CD14-positive monocyte (primary cell): ENCODE measurements around the gene SRRM5. TPM values are rescaled to one million over a fixed set of nuclear protein-coding genes. Genes with fewer than 3 reads are reported as not detected.

ENCODE experiments used
- DNase-seq, 3 donors: peaks; one replicate each; pipeline ENCODE4 v3.0.0-alpha.2; 2011 to 2022
- H2AFZ ChIP-seq: 2 replicates; pipeline ENCODE4 v1.6.0; 2012; ENCODE audit warnings: mild to moderate bottlenecking, low read depth, low read length, inconsistent platforms; ENCODE audit not compliant: insufficient read depth, poor library complexity, severe bottlenecking
- H3K27ac ChIP-seq, 2 donors: 1 replicate in 1 of 2; 2 replicates in 1 of 2; pipeline ENCODE4 v1.5.1; 2012 to 2013; ENCODE audit warnings: low read length in 2 of 2, control low read depth in 1 of 2, inconsistent platforms in 1 of 2, low read depth in 1 of 2, mild to moderate bottlenecking in 1 of 2
- H3K27me3 ChIP-seq, 2 donors: one replicate each; pipeline versions ENCODE4 v1.6.0 to v1.6.1; 2011 to 2013; ENCODE audit warnings: low read length in 2 of 2; ENCODE audit not compliant: control insufficient read depth in 2 of 2, insufficient read depth in 2 of 2
- H3K36me3 ChIP-seq, 2 donors: replicated peaks in 1 of 2; 1 replicate in 1 of 2; 2 replicates in 1 of 2; pipeline versions ENCODE4 v1.5.1 to v1.6.1; 2012 to 2013; ENCODE audit warnings: low read length in 2 of 2, control low read depth in 1 of 2, inconsistent platforms in 1 of 2, mild to moderate bottlenecking in 1 of 2; ENCODE audit not compliant: insufficient read depth in 2 of 2, control insufficient read depth in 1 of 2
- H3K4me1 ChIP-seq, 2 donors: 1 replicate in 1 of 2; 2 replicates in 1 of 2; pipeline versions ENCODE4 v1.5.1 to v1.6.1; 2012 to 2013; ENCODE audit warnings: low read length in 2 of 2, control low read depth in 1 of 2, inconsistent platforms in 1 of 2, mild to moderate bottlenecking in 1 of 2, moderate library complexity in 1 of 2; ENCODE audit not compliant: insufficient read depth in 2 of 2, control insufficient read depth in 1 of 2
- H3K4me2 ChIP-seq: replicated peaks from 2 replicates; pipeline ENCODE3; 2012; ENCODE audit warnings: low read length, moderate library complexity, mild to moderate bottlenecking; ENCODE audit not compliant: poor library complexity, severe bottlenecking; ENCODE audit errors: extremely low read depth
- H3K4me3 ChIP-seq, 3 experiments: fragments of 200-600 bp in 1 of 3; sonication (generic) in 1 of 3; replicated peaks in 1 of 3; 1 replicate in 2 of 3; 2 replicates in 1 of 3; pipeline ENCODE4 v1.5.1; 2011 to 2013; ENCODE audit warnings: low read length in 3 of 3, mild to moderate bottlenecking in 3 of 3, control low read depth in 2 of 3, low read depth in 2 of 3, inconsistent platforms in 1 of 3, moderate library complexity in 1 of 3
- H3K79me2 ChIP-seq: 2 replicates; pipeline ENCODE4 v1.6.0; 2012; ENCODE audit warnings: mild to moderate bottlenecking, control low read depth, inconsistent platforms, low read length, moderate library complexity; ENCODE audit not compliant: insufficient read depth
- H3K9ac ChIP-seq: 2 replicates; pipeline ENCODE4 v1.6.0; 2017; ENCODE audit warnings: low read length, mild to moderate bottlenecking; ENCODE audit not compliant: insufficient read depth, poor library complexity, severe bottlenecking
- H3K9me3 ChIP-seq, 2 donors: replicated peaks in 1 of 2; 1 replicate in 1 of 2; 2 replicates in 1 of 2; pipeline versions ENCODE4 v1.5.1 to v1.6.1; 2012 to 2013; ENCODE audit warnings: low read length in 2 of 2, control low read depth in 1 of 2; ENCODE audit not compliant: control insufficient read depth in 1 of 2, insufficient read depth in 1 of 2
- H4K20me1 ChIP-seq: 2 replicates; pipeline ENCODE4 v1.6.0; 2012; ENCODE audit warnings: mild to moderate bottlenecking, low read length, control low read depth, moderate library complexity; ENCODE audit not compliant: insufficient read depth
- H3K27ac Mint-ChIP-seq, 7 donors: one replicate each; pipeline ENCODE4 v1.8.0; 2020; ENCODE audit warnings: mild to moderate bottlenecking in 7 of 7, mixed read lengths in 7 of 7, moderate library complexity in 6 of 7, inconsistent platforms in 2 of 7
- H3K27me3 Mint-ChIP-seq, 3 donors: one replicate each; pipeline ENCODE4 v1.8.0; 2021 to 2022; ENCODE audit warnings: low read depth in 3 of 3, mild to moderate bottlenecking in 3 of 3, mixed read lengths in 3 of 3, moderate library complexity in 3 of 3, inconsistent platforms in 1 of 3
- H3K36me3 Mint-ChIP-seq, 2 donors: one replicate each; pipeline ENCODE4 v1.8.0; 2020; ENCODE audit warnings: mixed read lengths in 2 of 2, inconsistent platforms in 1 of 2, mild to moderate bottlenecking in 1 of 2
- H3K4me1 Mint-ChIP-seq: one replicate; pipeline ENCODE4 v1.8.0; 2020; ENCODE audit warnings: mild to moderate bottlenecking, mixed read lengths
- H3K4me3 Mint-ChIP-seq, 2 donors: one replicate each; pipeline ENCODE4 v1.8.0; 2020; ENCODE audit warnings: mild to moderate bottlenecking in 2 of 2, mixed read lengths in 2 of 2, moderate library complexity in 1 of 2
- H3K9me3 Mint-ChIP-seq, 7 donors: one replicate each; pipeline ENCODE4 v1.8.0; 2020 to 2022; ENCODE audit warnings: mixed read lengths in 7 of 7, mild to moderate bottlenecking in 6 of 7, moderate library complexity in 6 of 7, inconsistent platforms in 2 of 7
- CTCF ChIP-seq: fragments of 200-600 bp; IDR thresholded peaks from one replicate; pipeline ENCODE4 v1.8.0; 2022; ENCODE audit warnings: antibody characterized with exemption, mild to moderate bottlenecking
- WGBS: methylation state at CpG from one replicate; pipeline ENCODE4 v1.1.5; 2013; ENCODE audit warnings: missing lambda C conversion rate; ENCODE audit not compliant: insufficient coverage; 5-methylcytosine and 5-hydroxymethylcytosine counted together
- intact Hi-C, 2 donors: fragments of 100-400 bp; cut with micrococcal nuclease; formaldehyde crosslinking; loops; one replicate each; pipeline versions ENCODE4 v1.15.0 to v1.15.1; 2023
- polyA plus RNA-seq, 3 donors: library from polyadenylated mRNA; depleted of rRNA in 1 of 3; unstranded in 2 of 3; stranded (reverse) in 1 of 3; fragments of 300-500 nt in 2 of 3; fragments of >200 nt in 1 of 3; fragmentation: Illumina TruSeq in 2 of 3; gene quantifications; 1 replicate in 2 of 3; 2 replicates in 1 of 3; pipeline ENCODE4 v1.2.3, GENCODE V29; 2012 to 2021

The SRRM5 gene
- polyA plus RNA-seq, 3 donors = 0.36 TPM; not detected in 2

GRCh38 chr19:43658494-43658893 lies 46.6 kb downstream of the SRRM5 start:
- no peak overlapping the region for H3K4me2 ChIP-seq
- peaks cover 81% of the 10 kb centered on the region for H3K79me2 ChIP-seq
- H3K9ac ChIP-seq = no peak overlapping the region
- no peaks in the 10 kb centered on the region for H3K4me1 ChIP-seq
- H3K27ac ChIP-seq = no peak overlapping the region
- H3K9me3 Mint-ChIP-seq = peaks cover 6 to 19% (median 11%) of the 10 kb centered on the region in 7 donors
- no peak overlapping the region for H3K4me3 Mint-ChIP-seq
- H3K27ac Mint-ChIP-seq = peak overlapping the region in 1 of 7 donors; percentile 53
- intact Hi-C loops = no loop called here
- no peak overlapping the region for H2AFZ ChIP-seq
- peaks cover 88 to 99% of the 10 kb centered on the region in 2 donors for H3K36me3 Mint-ChIP-seq
- H3K4me3 ChIP-seq = no peak overlapping the region
- peaks cover 100% of the 10 kb centered on the region for H4K20me1 ChIP-seq
- WGBS = 97% methylated on average over 8 of the region's 8 CpGs
- peaks cover 0 to 8% (median 0%) of the 10 kb centered on the region in 3 donors for H3K27me3 Mint-ChIP-seq
- H3K27me3 ChIP-seq = no peaks in the 10 kb centered on the region
- H3K4me1 Mint-ChIP-seq = no peaks in the 10 kb centered on the region
- DNase-seq = no peak
- peaks cover 7 to 8% of the 10 kb centered on the region in 2 donors for H3K9me3 ChIP-seq
- peaks cover 92 to 100% of the 10 kb centered on the region in 2 donors for H3K36me3 ChIP-seq
- TF ChIP-seq CTCF = no peak

GRCh38 chr19:43660301-43660970 lies 48.5 kb downstream of the SRRM5 start:
- Histone ChIP-seq H3K9ac (no peak overlapping the region), H4K20me1 (peaks cover 100% of the 10 kb centered on the region), H3K4me3 (no peak overlapping the region), H3K9me3 (peaks cover 7 to 8% of the 10 kb centered on the region in 2 donors), H3K4me1 (peaks cover 15 to 19% of the 10 kb centered on the region in 2 donors), H3K36me3 (peaks cover 92 to 100% of the 10 kb centered on the region in 2 donors), H3K27me3 (no peaks in the 10 kb centered on the region), H3K4me2 (no peak overlapping the region), H3K27ac (no peak overlapping the region), H2AFZ (no peak overlapping the region), H3K79me2 (peaks cover 92% of the 10 kb centered on the region)
- Mint-ChIP-seq H3K4me1 (peaks cover 19% of the 10 kb centered on the region), H3K9me3 (peaks cover 6 to 19% (median 11%) of the 10 kb centered on the region in 7 donors), H3K36me3 (peaks cover 91 to 99% of the 10 kb centered on the region in 2 donors), H3K4me3 (no peak overlapping the region), H3K27me3 (peaks cover 0 to 8% (median 0%) of the 10 kb centered on the region in 3 donors), H3K27ac (no peak overlapping the region)
- TF ChIP-seq CTCF = no peak
- 100% methylated on average over 3 of the region's 7 CpGs for WGBS
- intact Hi-C loops = loop anchor here in 1 of 2 donors (10.0 kb wide), 1 partner anchor 124 kb away; the partner anchor contains the start of gene KCNN4
- DNase-seq = no peak
